GM19452 (cell line): ENCODE measurements around the gene LRRC3.

Experiments used
- ATAC-seq: cut with Tn5 transposase; IDR thresholded peaks from one replicate; pipeline ENCODE4 v1.9.1; 2021; ENCODE audit not compliant: unreplicated experiment

The LRRC3 gene

DNA sequence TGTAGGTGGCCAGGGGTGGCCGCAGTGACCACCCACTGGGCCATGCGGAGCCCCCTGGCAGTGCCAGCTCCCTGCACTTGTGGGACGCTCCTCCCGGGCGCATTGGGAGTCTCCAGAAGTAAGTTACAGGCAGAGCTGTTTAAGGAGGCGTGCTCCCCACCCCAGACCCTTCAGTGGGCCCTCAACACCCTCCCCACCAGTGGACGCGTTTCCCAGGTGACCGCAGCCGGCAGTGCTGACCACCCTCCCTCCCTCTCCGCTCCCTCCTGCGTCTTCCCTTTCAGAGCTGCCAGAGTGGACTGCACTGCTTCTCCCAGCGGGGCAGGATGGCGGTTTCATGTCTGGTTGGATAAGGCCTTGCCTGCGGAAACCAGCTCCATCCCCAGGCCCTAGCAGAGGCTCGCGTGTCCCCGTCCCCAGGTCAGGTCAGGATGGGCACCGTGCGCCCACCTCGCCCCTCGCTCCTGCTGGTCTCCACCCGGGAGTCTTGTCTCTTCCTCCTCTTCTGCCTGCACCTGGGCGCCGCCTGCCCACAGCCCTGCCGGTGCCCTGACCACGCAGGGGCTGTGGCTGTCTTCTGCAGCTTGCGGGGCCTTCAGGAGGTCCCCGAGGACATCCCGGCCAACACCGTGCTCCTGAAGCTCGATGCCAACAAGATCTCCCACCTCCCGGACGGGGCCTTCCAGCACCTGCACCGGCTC is 1.1 kb downstream of the LRRC3 start:
- ATAC-seq = peak; percentile 10

- ATAC-seq = no peak
Measured at GRCh38 chr21:44456915-44457736, 1.8 kb downstream of the LRRC3 start.

DNA sequence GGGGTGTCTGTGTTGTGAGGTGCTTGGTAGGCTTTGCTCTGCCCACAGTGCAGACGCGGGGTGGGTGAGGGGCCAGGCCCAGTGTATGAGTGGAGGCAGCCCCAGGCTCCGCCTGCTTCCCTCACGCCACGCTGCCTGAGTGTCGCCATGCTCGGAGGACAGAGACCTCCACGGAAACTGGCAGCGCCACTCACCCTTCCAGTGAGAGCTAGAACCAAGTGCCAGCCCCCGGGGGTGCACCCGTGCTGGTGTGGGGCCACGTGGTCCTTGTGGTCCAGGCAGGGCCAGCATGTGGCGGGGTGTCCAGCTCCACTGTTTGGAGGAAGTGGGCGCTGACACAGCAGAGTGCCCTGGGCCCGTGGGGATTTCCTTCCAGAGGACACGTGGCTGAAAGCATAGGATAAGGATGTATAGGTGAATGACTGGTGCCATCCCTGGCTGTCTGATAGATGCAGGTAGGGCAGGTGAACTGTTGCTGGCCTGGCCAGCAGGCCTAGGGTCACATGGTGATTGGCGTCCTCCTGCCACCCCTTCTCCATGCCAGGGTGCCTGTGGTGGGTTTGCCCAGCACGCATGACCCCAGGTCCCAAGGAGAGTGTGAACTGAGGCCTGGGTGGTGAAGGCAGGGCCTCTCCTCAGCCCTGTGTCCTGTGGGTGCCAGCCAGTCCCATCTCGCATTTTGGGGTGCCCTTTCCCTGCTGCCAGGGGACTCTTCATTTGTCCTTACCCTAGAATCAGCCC is 3.8 kb downstream of the LRRC3 start:
- no peak for ATAC-seq

DNA sequence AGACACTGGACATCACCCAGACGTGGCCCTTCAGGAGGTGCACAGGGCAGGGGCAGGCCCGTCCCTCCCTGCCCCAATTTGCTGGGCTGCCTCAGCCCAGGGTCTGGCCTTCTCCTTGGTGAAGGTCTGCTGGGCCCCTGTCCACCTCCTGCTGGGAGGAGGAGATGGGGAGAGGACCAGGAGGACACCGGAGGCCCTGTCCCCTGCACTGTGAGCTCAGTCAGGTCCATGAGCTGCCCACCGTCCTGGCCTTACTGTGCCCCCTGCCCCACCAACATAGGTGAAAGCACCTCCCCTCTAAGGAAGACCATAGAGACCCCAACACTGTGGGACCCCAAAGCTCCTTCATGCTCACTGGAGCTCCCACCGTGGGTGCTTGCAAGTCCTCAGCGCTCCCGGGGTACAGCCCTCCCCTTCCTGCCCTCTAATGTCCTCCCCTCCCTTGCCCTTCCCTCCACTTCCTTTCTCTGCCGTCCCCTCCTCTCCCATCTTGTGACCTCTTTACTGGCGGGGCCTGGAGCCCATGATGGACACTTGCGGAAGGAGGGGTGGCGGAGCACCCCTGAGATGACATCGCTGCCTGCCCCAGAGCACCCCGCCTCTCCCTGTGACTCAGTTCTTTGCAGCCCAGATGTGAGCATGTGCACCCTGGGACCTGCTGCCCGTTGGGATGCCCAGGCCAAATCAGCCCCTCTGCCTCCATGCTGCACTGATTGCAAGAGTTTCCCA is 4.6 kb downstream of the LRRC3 start:
- ATAC-seq = no peak

GRCh38 chr21:44460441-44460755 is 5.1 kb downstream of the LRRC3 start:
- no peak for ATAC-seq

DNA sequence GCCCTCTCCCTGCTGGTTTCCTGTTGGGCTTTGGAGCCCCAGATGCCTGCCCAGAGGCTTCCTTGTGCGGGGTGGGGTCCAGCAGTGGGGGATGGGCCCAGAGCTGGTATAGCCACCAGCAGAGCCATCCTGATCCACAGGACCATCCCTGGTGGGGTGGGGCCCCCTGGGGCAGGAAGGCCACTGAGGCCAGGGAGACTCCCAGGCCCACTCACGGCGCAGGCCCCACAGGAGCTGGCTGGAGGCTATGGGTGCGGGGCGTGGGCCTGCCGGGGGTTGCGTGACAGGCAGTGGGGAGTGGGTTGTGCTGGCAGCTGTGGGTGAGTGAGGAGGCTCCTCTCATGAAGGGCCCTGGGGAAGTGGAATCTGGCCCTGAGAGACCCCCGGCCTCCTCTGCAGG is 5.7 kb downstream of the LRRC3 start:
- ATAC-seq = no peak

GRCh38 chr21:44461464-44462001 is 6.2 kb downstream of the LRRC3 start:
- no peak for ATAC-seq

DNA sequence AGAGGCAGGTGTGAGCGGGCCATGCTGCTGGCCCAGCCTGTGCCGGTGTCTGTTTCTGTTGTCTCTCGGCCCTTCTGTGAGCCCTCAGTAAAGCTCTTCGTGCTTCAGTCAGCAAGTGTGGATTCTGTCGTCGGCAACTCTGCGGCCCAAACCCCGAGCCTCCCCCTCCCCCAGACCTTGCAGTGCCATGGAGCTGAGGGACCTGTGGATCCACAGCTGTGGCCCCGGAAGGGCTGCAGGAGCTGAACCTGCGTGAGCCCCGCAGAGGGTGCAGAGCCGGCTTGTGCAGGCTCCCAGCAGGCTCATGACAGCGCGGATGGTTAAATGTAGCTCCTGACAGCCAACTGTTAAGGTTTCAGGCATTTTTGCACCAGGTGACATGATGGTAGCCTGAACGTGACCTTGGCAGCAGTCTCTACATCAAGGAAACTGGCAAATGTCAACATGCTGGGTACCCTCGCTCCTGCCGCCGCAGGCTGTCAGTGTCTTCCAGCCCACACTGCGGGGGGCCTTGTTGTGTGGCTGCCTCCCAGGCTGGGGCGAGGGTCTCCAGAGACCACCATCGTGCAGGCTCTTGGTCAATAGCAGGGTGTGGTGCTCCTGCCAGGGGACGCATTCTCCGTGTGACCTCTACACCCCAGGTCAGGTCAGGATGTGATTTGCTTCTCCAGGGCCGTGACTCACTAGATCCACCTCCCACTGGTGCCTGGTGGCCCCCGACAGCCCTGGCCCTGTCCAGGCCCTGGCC is 7.0 kb downstream of the LRRC3 start:
- ATAC-seq = no peak

GRCh38 chr21:44462834-44463200 is 7.5 kb downstream of the LRRC3 start:
- ATAC-seq = no peak

DNA sequence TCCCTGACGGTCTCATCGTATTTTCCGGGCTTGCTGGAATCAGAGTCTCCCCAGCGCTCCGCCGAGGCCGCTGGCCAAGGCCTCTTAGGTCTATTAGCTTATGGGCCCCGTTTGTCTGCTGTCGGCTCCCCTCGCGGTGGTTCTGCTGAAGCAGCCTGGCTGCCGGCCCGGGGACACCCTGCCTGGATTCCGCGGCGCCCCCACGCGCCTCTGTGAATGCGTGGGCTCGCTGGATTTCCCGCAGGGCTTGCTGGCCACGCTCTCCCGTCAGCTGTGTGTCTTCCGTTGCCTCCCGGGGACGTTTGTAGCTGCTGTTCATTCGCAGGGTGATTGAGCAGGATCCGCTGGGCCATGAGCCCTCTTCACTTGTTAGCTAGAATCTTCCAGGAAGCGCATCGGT is 8.4 kb downstream of the LRRC3 start:
- ATAC-seq = no peak

- no peak for ATAC-seq
Measured at GRCh38 chr21:44464351-44464750, 9.0 kb downstream of the LRRC3 start.

DNA sequence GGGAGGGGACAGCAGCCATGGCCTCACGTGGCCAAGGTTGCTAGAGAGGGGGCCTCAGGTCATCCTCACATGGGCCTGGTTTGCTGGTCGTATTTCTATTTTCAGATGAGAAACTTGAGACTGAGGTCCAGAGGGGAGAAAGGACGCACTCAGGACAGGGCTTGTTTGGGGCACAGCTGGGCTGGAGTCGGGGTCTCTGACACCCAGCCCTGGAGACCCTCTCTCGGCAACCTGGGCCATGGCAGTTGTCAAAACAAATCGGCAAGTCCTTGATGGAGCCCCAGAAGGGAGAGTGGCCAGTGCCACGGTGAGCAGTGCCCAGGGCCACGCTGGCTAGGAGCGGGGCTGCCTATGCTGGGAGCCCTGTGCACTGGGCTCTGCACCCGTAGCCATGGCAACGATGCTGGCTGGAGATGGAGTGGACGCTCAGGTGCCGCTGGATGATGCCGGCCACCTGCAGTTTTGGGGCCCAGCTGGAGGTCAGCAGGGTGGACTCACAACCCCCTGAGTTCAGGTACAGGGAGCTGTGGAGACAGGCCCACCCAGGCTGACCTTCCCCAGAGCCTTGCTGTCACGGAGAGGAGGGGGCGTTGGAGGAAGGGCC is 11.1 kb downstream of the LRRC3 start:
- ATAC-seq = no peak

DNA sequence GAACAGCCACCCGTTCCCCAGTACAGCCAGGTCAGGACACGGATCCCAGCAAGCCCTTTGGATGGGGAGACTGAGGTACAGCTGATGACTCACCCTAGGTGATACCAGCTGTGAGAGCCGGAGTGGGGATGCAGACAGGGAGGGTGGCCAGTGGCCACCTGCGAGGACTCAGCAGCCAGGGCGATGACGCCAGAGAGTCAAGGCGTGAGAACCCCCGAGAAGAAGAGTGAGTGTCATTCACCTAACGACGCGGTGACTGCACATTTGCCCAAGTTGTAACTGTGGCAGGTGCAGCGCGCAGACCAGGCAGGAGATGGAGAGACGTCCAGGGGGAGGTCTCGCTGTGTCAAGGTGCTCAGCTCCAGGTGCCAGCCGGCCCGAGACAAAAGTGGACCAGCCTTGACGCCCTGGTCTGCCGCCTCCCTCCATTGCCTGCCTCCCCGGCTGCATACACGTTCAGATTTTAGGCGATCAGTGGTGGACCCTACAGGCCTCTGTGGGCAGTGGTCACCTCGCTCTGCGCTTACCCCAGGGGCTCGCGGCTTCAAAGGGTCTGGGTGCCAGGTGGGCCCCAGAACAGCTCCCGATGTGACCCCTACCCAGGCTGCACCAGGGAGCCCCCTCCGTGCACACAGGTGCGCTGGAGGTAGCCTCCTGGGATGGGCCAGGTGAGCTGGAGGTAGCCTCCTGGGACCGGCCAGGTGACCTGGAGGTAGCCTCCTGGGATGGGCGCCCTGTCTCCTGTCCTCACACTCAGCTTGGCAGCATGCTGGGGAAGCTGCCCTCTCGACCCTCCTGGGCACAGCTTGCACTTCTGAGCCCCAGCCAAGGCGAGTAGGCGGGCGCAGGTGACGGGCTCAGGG is 11.9 kb downstream of the LRRC3 start:
- no peak for ATAC-seq

DNA sequence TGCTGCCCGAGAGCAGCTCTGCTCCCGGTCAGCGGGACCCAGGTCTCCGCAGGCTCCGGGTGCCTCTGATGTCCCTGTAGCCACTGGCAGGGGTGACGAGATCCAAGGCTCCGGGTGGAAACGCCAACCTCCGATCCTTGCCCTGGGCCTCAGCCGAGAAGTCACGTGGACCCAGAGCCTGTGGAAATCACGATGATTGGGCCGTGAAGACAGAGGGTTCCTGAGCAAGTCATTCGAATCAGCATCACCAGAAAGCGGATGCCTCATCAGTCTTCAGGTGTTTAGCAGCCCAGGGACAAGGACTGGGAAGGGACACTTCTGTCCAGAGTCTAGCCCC is 12.5 kb downstream of the LRRC3 start:
- ATAC-seq = no peak

DNA sequence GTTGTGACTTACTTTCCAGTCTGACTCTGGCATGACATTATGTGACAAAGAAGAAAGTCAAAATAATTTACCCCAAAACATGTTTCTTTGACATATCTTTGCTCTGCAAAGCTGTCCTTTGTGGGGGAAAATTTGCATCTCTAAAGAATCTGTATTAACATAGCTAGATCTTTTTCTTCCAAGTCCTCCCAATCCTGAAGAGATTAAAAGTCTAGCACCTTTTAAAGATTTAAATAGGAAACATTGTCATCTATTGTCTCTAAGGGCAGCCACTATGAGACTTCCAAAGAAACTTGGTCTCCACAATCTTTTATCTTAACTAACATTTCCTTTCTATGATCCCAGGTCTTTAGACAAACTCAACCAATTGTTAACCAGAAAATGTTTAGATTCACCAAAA is 16.0 kb downstream of the LRRC3 start:
- ATAC-seq = no peak

- no peak for ATAC-seq
Measured at GRCh38 chr21:44471996-44472395, 16.7 kb downstream of the LRRC3 start.

DNA sequence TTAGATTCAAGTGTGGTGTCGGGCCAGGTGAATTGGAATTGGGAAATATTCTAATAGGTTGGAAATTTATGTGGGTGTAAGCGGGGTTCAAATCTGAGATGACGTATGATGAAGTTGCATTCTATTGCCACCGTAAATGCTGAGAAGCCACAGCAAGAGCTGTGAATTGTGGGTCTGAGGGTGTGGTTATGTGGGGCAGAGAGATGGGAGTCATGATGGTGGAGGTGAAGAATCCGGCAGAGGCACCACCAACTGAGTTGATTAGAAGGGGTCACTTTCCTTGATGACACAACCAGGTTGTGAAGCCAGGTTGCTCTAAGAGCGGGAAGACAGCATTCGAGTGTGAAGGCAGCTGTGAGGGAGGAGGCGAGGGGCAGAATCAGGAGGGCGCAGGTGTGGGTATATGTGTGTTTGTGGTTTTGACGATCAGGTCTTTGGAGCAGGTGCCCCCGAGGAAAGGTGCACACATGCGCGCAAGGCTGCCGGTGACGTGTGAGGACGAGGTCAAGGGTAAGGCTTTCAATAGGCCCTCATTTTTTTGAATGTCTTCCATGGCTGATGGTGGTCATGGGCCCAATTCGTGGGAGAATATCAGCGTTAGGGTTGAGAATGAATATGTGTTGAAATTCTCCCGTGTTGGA is 18.7 kb downstream of the LRRC3 start:
- ATAC-seq = no peak

DNA sequence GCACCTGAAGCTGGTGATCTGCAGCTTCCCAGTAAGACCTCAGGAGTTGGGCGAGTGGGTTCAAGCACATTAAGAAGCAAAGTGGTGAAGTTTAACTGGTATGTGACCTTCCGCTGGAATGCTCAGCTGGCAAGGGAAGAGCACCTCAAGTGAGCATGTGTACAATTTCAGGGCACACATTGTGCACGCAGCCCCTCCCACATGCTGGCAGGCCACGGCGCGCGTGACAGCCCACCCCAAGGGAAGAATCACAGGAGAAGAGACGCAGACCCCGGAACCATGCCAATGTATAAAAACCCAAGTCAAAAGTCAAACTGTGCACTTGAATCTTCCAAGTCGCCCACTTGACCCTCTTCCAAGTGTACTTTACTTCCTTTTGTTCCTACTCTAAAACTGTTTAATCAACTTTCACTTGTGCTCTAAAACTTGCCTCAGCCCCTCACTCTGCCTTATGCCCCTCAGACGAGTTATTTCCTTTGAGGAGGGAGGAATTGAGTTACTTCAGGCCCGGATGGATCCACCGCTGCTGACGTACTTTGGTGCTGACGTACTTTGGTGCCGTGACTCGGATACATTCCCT is 20.0 kb downstream of the LRRC3 start:
- no peak for ATAC-seq
